DMS79 (cell line): ENCODE data around the gene BCL2L2.
A peak's percentile ranks its signal among the peaks of the same experiment; 100 is the strongest.
"Not testable (repeated sequence)": the region's sequence is repeated elsewhere in the genome, so short reads cannot be mapped to it uniquely, and the experiment has no call there.

Source experiments
- DNase-seq: peaks from one replicate; lab custom pipeline; 2025; lab: John Stamatoyannopoulos, UW

Gene BCL2L2

GRCh38 chr14:23306412-23307145 lies at the start of gene BCL2L2:
Gene BCL2L2, plus strand, starts transcription at chr14:23306833. Its CDS starts 935 bp downstream, at chr14:23307768.
- peak; percentile 90 for DNase-seq

GRCh38 chr14:23258256-23258655 lies 48.4 kb upstream of the BCL2L2 start:
- no peak for DNase-seq

DNA sequence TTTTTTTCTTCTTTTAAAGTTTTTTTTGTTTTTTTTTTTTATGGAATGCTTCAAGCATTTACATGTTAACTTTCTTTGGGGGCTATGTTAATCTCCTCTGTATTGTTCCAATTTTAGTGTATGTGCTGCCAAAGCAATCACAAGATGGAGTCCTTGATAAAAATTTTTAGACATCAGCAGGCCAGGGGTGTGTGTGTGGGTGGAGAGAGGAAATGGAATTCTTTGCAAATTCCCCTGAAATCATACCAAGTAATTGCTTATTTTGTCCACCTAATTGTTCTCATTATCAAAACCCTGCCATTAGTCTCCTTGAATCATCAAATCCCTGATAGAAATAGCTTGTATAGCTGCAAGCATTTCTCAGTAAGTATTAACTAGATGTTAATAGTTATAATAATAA lies 47.2 kb upstream of the BCL2L2 start:
- no peak for DNase-seq

DNA sequence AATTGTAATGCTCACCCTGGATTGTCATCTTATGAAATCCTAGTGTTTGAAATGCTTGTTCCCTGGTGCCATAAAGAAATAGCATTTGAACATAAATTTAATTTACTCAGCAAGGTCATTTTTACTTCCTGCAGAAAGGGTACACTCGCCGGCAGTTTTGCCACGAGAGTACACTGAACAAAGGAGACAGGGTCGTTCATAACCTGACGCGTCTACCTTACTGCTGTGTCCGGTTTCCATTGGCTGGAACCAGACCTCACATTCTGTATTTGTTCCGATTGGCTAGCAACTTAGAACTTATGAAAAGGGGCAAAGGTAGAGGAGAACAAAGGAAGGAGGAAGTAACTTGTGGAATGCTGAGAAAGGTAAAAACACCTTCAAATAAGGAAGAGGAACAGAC lies 45.8 kb upstream of the BCL2L2 start:
- DNase-seq, result not testable (repeated sequence)

DNA sequence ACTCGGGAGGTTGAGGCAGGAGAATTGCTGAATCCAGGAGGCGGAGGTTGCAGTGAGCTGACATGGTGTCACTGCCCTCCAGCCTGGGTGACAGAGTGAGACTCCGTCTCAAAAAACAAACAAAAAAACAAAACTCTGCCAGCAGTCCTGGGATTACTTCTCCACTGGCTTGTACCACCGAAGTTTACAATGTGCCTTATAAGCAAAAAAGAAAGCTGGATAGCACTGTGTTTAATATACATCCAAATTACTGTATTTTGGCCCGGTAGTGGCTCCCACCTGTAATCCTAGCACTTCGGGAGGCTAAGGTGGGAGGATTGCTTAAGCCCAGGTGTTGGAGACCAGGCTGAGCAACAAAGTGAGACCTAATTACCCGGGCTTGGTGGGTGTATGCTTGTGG lies 37.4 kb upstream of the BCL2L2 start:
- DNase-seq, result no peak

DNA sequence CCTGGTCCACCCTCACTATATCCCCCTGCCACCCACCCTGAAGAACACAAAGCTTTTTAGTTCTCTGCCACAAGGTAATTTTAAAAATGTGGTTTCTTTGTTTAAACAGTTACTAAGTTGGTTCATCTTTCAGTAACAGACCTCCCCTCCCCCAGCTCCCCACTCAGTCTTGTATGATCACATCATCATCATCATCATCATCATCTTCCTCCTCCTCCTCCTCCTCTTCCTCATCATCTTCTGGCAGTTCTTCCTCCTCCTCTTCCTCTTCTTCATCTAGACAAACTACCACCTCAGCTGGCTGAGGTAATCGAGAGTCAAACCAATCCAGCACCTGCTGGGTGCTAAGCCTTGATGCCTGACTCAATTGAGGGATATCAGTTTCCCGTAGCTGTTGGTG lies 31.2 kb upstream of the BCL2L2 start:
- DNase-seq, result no peak

GRCh38 chr14:23277189-23277588 lies 29.4 kb upstream of the BCL2L2 start:
- DNase-seq, result no peak

DNA sequence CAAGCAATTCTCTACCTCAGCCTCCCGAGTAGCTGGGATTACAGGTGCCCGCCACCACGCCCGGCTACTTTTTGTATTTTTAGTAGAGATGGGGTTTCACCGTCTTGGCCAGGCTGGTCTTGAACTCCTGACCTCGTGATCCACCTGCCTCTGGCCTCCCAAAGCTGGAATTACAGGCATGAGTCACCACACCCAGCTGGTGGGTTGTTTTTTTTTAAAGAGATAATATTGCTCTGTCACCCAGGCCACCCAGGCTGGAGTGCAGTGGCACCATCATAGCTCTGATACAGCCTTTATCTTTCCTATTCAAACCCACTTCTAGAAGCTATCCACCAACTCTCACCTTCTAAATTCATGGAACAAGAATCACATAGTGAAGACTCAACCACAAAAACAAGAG lies 28.7 kb upstream of the BCL2L2 start:
- not testable (repeated sequence) for DNase-seq

- DNase-seq, result no peak
Measured at GRCh38 chr14:23281247-23281646, 25.4 kb upstream of the BCL2L2 start.

DNA sequence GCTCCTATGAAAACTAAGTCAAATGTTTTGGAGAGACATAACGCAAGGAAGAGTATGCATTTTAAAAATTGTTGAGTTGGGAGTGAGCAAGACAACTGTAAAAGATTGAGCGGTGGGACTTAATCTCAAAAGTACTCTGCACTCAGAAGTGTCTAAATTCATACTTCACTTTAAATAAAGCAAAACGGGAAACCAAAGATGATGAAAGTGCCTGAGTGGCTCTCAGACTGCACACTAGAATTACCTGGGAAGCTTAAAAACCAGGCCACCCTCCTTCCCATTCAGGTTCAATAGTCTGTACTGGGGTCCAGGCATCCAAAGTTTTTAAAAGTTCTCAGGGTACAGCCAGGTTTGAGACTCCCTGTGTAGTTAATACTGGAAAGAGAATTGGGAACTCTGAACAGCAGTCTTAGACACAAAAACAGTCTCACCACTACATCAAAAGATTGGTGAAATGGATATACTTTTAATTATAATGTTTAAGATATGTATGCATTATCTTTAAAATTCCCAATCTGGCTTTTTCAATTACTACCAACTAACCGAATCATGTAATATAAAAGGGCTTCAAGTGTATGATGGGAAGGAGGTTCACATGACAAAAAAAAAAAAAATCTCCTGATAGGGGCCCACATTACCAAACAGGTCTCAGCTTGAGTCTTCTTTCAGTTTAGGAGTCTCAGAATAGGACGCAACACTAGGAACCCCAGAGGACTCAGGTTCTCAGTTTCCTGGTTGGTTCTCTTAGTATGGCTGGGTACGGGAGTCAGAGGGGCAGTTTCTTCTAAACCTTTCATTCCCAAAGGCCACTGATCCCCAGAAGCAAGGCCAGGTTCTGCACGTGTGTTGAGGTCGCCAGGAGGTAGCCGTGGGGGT lies 21.7 kb upstream of the BCL2L2 start:
- no peak for DNase-seq

DNA sequence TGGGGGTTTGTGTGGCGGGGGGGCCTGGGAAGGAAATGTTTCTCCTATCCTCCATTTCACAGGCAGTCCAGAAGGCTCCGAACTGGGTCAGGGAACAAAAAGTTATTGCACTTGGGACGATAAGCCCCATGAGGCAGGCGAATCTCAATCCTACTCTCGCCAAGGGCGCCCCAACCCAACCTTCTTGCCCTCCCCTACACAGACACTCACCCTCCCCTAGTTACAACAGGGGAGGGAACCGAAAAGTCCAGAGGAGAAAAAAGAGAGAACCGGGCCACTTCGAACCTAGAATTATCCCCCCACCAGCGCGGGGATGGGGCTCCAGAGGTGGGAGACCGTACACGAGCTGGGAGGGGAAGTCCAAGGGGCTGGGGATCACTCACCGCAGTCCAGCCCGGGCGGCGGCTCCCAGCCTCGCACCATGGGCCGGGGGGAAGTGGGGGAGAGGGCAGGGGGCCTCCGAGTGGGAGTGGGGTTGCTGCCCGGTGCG lies 21.1 kb upstream of the BCL2L2 start:
- DNase-seq, result no peak

DNA sequence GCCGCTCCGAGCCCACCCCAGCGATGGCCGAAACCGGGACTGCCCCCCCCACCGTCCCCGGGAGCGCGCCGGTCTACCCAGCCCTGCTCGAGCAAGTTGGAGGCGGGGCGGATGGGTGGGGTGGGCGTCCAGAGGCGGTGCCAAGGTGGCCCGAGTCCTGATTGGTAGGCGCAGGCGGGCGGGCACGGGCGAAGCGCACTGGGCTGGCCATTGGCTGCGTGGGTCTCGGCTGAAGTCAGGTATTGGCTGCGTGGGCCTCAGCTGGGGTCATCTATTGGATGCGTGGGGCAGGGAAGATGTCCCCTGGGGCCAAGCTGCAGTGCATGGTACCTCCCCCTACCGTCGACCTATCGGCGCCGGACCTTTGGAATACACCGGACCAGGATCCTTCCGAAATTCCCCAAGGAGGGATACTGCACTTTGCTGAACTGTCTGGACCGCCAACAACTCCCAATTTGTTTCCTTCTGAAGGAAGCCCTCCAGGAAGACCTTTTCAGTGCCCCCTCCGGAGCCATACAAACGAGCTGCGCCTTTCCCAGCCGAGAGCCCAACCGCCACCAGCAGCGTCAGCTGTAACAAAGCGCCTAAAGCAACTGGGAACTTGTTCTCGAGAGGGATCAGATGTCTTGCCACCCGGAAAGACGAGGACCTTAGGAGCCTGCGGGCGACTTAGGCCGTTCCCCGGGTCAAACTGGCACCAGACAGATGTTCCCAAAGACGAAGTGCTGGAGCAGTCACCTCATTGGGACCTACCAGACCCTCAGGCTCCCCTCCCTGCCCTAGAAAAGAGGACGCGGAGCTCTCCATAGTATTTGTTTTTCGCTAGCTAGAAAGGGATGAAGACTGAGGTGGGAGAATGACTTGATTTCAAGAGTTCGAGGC lies 20.4 kb upstream of the BCL2L2 start, which contains the start of gene HOMEZ:
Gene HOMEZ (minus strand): TSS at position 113 of the 882 bp plus-strand sequence. CDS start 180 bp downstream, outside the sequence.
- peak; percentile 99 for DNase-seq

GRCh38 chr14:23286902-23287479 lies 19.6 kb upstream of the BCL2L2 start:
- DNase-seq, result no peak

- DNase-seq, result no peak
Measured at GRCh38 chr14:23294734-23295561, 11.7 kb upstream of the BCL2L2 start.

DNA sequence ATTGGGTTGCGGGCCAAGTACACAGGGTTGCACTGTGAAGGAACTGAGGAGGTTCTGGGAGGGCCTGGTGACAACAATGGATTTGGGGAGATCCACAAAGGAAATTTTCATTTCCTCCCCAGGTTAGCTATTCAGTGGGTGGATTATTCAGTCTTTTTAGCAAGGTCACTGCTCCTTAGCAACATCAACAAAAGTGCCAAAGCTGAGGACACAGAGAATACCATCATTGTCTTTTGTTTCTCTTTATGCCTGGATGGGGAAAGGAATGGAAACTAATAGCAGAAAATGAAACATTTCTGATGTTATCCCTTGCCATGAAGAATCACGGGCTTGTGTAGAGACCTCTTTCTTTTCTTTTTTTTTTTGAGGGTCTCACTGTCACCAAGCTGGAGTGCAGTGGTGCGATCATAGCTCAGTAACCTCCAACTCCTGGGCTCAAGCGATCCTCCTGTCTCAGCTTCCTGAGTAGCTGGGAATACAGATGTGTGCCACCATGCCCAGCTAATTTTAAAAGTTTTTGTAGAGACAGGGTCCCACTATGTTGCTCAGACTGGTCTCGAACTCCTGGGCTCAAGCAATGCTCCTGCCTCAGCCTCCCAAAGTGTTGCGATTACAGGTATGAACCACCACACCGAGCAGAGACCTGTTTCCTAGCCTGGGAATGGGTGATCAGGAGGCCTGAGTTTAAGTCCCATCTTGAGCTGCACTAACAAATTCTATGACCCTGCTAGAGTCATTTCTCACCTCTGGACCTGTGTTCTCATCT lies 10.4 kb upstream of the BCL2L2 start:
- no peak for DNase-seq

- no peak for DNase-seq
Measured at GRCh38 chr14:23297096-23297495, 9.5 kb upstream of the BCL2L2 start.

GRCh38 chr14:23297611-23298277 lies 8.9 kb upstream of the BCL2L2 start:
- DNase-seq, result no peak

DNA sequence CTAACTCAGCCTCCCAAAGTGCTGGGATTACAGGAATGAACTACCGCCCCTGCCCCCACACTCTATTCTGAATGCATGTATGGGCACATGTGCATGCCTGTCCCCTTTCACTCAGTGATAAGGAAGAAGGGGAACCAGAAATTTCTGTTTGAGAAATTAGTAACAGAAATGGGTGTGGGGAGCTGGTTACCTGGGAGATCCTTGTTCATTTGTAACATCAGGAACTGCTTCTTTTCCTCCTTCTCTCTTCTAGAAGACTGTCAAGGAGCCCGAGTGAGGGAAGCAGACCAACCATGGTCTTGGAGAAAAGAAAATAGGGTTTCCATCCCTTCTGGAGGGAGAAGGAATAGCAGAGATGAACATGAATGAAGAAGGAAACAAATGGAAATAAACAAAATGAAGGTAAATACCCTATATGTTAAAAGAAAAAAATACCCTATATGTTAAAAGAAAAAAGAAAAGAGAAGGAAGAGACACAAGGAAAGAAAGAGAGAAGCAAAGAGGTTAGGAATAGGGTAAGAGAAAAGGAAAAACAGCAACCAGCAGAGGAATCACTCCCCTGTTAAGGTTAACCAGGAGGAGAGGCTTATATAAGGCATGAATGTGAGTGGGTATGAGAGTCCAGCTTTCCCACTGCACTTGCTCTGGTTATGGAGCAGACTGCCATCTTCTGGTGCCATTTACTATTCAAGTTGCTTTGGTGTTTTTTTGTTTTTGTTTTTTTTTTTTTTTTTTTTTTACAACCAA lies 7.2 kb upstream of the BCL2L2 start:
- DNase-seq, result peak; percentile 30
